Activated CD8-positive, alpha-beta T cell treated with anti-CD3 and anti-CD28 coated beads for 36 hours (primary cell): ENCODE data around the gene RHEX. TPM values are rescaled to one million over a fixed set of nuclear protein-coding genes. Genes with fewer than 3 reads are reported as not detected.
"Not testable (repeated sequence)": the region's sequence is repeated elsewhere in the genome, so short reads cannot be mapped to it uniquely, and the experiment has no call there.

ENCODE experiments used
- ATAC-seq: fragments of 200-7000 bp; cut with Tn5 transposase; one replicate; pipeline ENCODE4 v1.10.0; 2021; ENCODE audit warnings: mild to moderate bottlenecking, moderate library complexity
- CTCF ChIA-PET: fragments of 350-600 bp; sonication (Branson Sonifier 250); formaldehyde crosslinking; loops from one replicate; lab custom pipeline; 2021; ENCODE audit warnings: antibody characterized with exemption; lab: Charles Lee
- POLR2A ChIA-PET: fragments of 350-600 bp; sonication (Branson Sonifier 250); formaldehyde crosslinking; loops from one replicate; lab custom pipeline; 2021; ENCODE audit warnings: antibody characterized with exemption; lab: Charles Lee
- DNase-seq: peaks from one replicate; pipeline ENCODE4 v3.0.0-alpha.2; 2020
- H3K27ac Mint-ChIP-seq: one replicate; pipeline ENCODE4 v1.8.0; 2021; ENCODE audit warnings: mild to moderate bottlenecking, mixed read lengths
- H3K27me3 Mint-ChIP-seq: one replicate; pipeline ENCODE4 v1.8.0; 2021; ENCODE audit warnings: mixed read lengths
- H3K36me3 Mint-ChIP-seq: one replicate; pipeline ENCODE4 v1.8.0; 2021; ENCODE audit warnings: low read depth, mixed read lengths
- H3K4me1 Mint-ChIP-seq: one replicate; pipeline ENCODE4 v1.8.0; 2021; ENCODE audit warnings: low read depth, mixed read lengths
- H3K4me3 Mint-ChIP-seq: one replicate; pipeline ENCODE4 v1.8.0; 2021; ENCODE audit warnings: mild to moderate bottlenecking, moderate library complexity, mixed read lengths
- H3K9me3 Mint-ChIP-seq: one replicate; pipeline ENCODE4 v1.8.0; 2021; ENCODE audit warnings: mixed read lengths
- intact Hi-C: fragments of 100-400 bp; cut with micrococcal nuclease; formaldehyde crosslinking; loops from one replicate; pipeline ENCODE4 v1.10.0; 2022
- total RNA-seq, 2 experiments: library from RNA; stranded (reverse); gene quantifications; one replicate each; pipeline ENCODE4 v1.2.3, GENCODE V29; 2021
- TF ChIP-seq, protein P1 (sequence below): fragments of 200-600 bp; IDR thresholded peaks from one replicate; pipeline ENCODE4 v1.8.0; 2022; ENCODE audit warnings: antibody characterized with exemption, mild to moderate bottlenecking

Gene RHEX, protein sequence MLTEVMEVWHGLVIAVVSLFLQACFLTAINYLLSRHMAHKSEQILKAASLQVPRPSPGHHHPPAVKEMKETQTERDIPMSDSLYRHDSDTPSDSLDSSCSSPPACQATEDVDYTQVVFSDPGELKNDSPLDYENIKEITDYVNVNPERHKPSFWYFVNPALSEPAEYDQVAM
- not detected for total RNA-seq

DNA sequence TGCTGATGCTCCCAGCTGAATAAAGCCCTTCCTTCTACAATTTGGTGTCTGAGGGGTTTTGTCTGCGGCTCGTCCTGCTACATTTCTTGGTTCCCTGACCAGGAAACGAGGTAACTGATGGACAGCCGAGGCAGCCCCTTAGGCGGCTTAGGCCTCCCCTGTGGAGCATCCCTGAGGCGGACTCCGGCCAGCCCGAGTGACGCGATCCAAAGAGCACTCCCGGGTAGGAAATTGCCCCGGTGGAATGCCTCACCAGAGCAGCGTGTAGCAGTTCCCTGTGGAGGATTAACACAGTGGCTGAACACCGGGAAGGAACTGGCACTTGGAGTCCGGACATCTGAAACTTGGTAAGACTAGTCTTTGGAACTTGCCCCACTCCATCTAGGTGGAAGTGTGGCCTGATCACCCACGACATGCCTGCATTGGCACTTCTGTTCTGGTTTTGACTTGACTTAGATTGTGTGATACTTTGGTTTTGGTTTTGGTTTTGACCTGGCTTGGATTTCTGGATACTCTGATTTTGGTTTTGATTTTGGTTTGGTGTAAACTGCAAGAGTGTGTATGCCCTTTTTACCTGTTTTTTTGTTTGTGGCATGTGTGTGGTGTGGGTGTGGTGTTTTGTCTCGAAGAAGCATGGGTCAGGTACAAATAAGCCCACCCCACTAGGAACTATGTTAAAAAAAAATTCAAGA is at the start of gene RHEX:
TSS of gene RHEX (plus strand) at position 255 of the 692 bp plus-strand sequence. CDS start 44,656 bp downstream, outside the sequence.
- ATAC-seq = peak; percentile 10
- intact Hi-C loops, H3K27ac Mint-ChIP-seq, H3K27me3 Mint-ChIP-seq, H3K9me3 Mint-ChIP-seq, H3K4me3 Mint-ChIP-seq, POLR2A ChIA-PET, H3K36me3 Mint-ChIP-seq, CTCF ChIA-PET: not testable (repeated sequence)
- H3K4me1 Mint-ChIP-seq = peaks cover 37% of the 10 kb centered on the region
- peak; percentile 44 for DNase-seq

DNA sequence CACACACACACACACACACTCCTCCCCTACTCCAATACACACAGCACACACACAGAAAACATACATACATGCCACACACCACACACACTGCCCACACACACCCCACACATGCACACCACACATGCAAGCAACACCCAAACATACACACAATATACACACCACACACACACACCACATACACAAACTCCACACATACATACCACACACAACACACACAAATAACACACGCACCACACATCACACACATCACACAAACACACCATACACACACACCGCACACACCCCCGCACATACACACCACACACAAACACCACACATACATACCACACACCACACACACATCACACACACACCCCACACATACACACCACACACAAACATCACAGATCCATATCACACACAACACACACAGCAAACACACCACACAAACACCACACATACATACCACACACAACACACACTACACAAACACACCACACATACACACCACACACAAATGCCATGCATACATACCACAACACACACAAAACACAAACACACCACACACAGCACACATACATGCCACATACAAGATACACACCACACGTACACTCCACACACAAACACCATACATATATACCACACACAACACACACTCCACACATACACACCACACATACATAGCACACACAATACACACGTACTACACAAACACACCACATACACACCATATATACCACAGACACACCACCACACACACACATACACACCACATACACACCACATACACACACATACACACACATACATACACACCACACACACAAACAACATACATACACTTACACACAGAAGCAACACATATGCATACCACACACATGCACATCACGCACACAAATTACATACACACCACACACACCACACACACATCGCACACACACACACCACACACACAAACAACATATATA is 48.8 kb upstream of the RHEX start:
- no peak overlapping the region for H3K27ac Mint-ChIP-seq
- H3K36me3 Mint-ChIP-seq = no peaks in the 10 kb centered on the region
- CTCF ChIA-PET = interaction anchor here (0.9 to 1.0 kb wide), 2 partner anchors 26 to 346 kb away, joined by 3 to 4 read pairs; no protein-coding TSS in a partner anchor

DNA sequence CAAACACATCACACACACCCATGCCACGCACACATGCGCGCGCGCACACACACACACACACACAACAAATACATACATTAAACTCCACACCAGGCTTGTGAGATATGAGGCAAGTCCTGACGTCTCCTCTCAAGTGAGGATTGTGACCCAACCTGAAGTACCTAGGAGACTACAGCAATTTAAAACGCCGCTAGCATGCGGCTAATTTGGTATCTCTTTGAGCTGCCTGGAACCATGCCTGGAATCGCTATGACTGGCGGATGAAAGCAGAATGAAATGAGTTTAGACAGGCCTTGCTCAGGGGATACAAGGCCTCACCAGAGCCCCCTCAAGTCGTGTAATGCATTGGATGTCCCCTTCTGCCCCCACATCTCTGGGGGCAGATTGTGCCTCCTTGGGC is 48.1 kb upstream of the RHEX start:
- peaks cover 5% of the 10 kb centered on the region for H3K27me3 Mint-ChIP-seq
- POLR2A ChIA-PET = no interaction called here
- ATAC-seq (no peak), DNase-seq (no peak)
- intact Hi-C loops = no loop called here
- no peaks in the 10 kb centered on the region for H3K9me3 Mint-ChIP-seq
- H3K36me3 Mint-ChIP-seq = no peaks in the 10 kb centered on the region
- no peak overlapping the region for H3K4me3 Mint-ChIP-seq
- TF ChIP-seq, protein P1, sequence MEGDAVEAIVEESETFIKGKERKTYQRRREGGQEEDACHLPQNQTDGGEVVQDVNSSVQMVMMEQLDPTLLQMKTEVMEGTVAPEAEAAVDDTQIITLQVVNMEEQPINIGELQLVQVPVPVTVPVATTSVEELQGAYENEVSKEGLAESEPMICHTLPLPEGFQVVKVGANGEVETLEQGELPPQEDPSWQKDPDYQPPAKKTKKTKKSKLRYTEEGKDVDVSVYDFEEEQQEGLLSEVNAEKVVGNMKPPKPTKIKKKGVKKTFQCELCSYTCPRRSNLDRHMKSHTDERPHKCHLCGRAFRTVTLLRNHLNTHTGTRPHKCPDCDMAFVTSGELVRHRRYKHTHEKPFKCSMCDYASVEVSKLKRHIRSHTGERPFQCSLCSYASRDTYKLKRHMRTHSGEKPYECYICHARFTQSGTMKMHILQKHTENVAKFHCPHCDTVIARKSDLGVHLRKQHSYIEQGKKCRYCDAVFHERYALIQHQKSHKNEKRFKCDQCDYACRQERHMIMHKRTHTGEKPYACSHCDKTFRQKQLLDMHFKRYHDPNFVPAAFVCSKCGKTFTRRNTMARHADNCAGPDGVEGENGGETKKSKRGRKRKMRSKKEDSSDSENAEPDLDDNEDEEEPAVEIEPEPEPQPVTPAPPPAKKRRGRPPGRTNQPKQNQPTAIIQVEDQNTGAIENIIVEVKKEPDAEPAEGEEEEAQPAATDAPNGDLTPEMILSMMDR = no peak
- CTCF ChIA-PET = no interaction called here
- H3K27ac Mint-ChIP-seq = no peak overlapping the region
- H3K4me1 Mint-ChIP-seq = peaks cover 20% of the 10 kb centered on the region

More for the DNA sequence above, 48.8 kb upstream of the RHEX start:
- Mint-ChIP-seq H3K9me3 (no peaks in the 10 kb centered on the region), H3K4me3 (no peak overlapping the region), H3K4me1 (peaks cover 20% of the 10 kb centered on the region), H3K27me3 (peaks cover 5% of the 10 kb centered on the region)
- POLR2A ChIA-PET = no interaction called here
- ATAC-seq (no peak), DNase-seq (no peak)
- intact Hi-C loops = no loop called here
- TF ChIP-seq, protein P1 = no peak

DNA sequence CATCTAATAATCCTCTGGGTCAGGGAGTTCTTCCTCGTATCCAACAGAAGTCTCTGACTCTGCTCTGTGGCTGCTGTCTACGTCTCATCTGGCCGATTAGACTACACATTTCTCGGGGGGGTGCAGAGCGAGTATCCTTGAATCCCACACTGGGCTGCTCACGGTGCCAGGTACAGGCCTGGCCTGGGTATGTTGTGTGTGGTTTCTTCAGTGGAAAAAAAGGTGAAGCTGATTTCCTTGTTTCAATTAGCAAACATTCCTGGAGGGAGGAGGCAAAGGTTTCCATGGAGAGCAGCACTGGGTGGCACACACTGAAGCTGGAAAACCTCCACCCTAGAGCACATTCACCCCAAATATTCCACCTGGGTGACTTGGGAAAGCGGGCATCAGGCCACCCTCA is 47.7 kb upstream of the RHEX start:
- ChIA-PET POLR2A (no interaction called here), CTCF (interaction anchor here (1.7 kb wide), 1 partner anchor 28 kb away, joined by 6 read pairs; no protein-coding TSS in a partner anchor)
- H3K9me3 Mint-ChIP-seq = no peaks in the 10 kb centered on the region
- H3K4me1 Mint-ChIP-seq = peaks cover 20% of the 10 kb centered on the region
- TF ChIP-seq, protein P1 = no peak
- peaks cover 5% of the 10 kb centered on the region for H3K27me3 Mint-ChIP-seq
- no peak for ATAC-seq
- H3K4me3 Mint-ChIP-seq = no peak overlapping the region
- intact Hi-C loops = no loop called here
- no peaks in the 10 kb centered on the region for H3K36me3 Mint-ChIP-seq
- no peak for DNase-seq
- H3K27ac Mint-ChIP-seq = no peak overlapping the region

DNA sequence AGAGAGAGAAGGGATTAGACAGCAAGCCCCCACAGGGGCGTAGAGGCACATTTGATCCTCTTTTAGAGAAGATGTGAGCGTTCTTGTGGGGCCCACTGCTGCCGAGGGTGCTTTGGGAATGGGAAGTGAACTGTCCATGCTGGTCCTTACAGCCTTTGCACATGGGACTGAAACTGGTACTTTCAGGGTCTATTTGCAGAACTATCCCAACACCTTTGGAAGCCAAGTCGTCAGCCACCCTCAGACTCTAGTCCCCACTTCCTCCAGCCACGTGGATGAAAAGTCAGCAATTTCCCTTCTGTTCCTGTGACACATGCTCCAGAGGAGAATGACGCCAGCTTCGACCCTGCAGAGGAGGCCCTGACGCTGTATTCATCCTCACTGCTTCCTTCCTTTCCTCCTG is 47.2 kb upstream of the RHEX start:
- peaks cover 5% of the 10 kb centered on the region for H3K27me3 Mint-ChIP-seq
- H3K4me1 Mint-ChIP-seq = peaks cover 22% of the 10 kb centered on the region
- ATAC-seq (no peak), DNase-seq (no peak)
- intact Hi-C loops = no loop called here
- no peaks in the 10 kb centered on the region for H3K9me3 Mint-ChIP-seq
- TF ChIP-seq, protein P1 = no peak
- H3K36me3 Mint-ChIP-seq = no peaks in the 10 kb centered on the region
- H3K4me3 Mint-ChIP-seq = no peak overlapping the region
- ChIA-PET POLR2A (no interaction called here), CTCF (interaction anchor here (1.5 to 1.7 kb wide), 2 partner anchors 22 to 28 kb away, joined by 4 to 6 read pairs; no protein-coding TSS in a partner anchor)
- H3K27ac Mint-ChIP-seq = no peak overlapping the region
